ENCODE measurements around the gene PIGB.

Gene PIGB

GRCh38 chr15:55362641-55363040, 43.6 kb downstream of the PIGB start:
- H3K27ac ChIP-seq (ENCODE audit: low read depth, low read length) = no peak overlapping the region
- H3K36me3 ChIP-seq (ENCODE audit: control insufficient read depth in 5 of 5, insufficient read depth in 5 of 5, low read length in 5 of 5) = peaks cover 15 to 42% (median 29%) of the 10 kb centered on the region in 5 donors

GRCh38 chr15:55366981-55367380, 48.0 kb downstream of the PIGB start:
- peaks cover 12 to 47% (median 37%) of the 10 kb centered on the region in 5 donors for H3K36me3 ChIP-seq (ENCODE audit: control insufficient read depth in 5 of 5, insufficient read depth in 5 of 5, low read length in 5 of 5)
- H3K9me3 ChIP-seq (ENCODE audit: control insufficient read depth in 5 of 5, low read length in 5 of 5) = no peaks in the 10 kb centered on the region
- no peak overlapping the region for H3K9ac ChIP-seq (ENCODE audit: low read length in 5 of 5)
- no peak overlapping the region for H3K4me3 ChIP-seq (ENCODE audit: low read depth in 1 of 5, low read length in 5 of 5)
- no peak overlapping the region for H3K27ac ChIP-seq (ENCODE audit: low read depth, low read length)
- H3K27me3 ChIP-seq (ENCODE audit: control insufficient read depth in 5 of 5, insufficient read depth in 4 of 5, low read length in 5 of 5) = no peaks in the 10 kb centered on the region
- H3K4me1 ChIP-seq (ENCODE audit: control insufficient read depth in 5 of 5, insufficient read depth in 5 of 5, low read length in 5 of 5) = peaks cover 0 to under 1% (median 0%) of the 10 kb centered on the region in 5 donors

More at GRCh38 chr15:55362641-55363040, 43.6 kb downstream of the PIGB start:
- Histone ChIP-seq H3K9me3 (ENCODE audit: control insufficient read depth in 5 of 5, low read length in 5 of 5) (no peaks in the 10 kb centered on the region), H3K27me3 (ENCODE audit: control insufficient read depth in 5 of 5, insufficient read depth in 4 of 5, low read length in 5 of 5) (no peaks in the 10 kb centered on the region), H3K4me1 (ENCODE audit: control insufficient read depth in 5 of 5, insufficient read depth in 5 of 5, low read length in 5 of 5) (no peaks in the 10 kb centered on the region), H3K9ac (ENCODE audit: low read length in 5 of 5) (no peak overlapping the region), H3K4me3 (ENCODE audit: low read depth in 1 of 5, low read length in 5 of 5) (no peak overlapping the region)

- Histone ChIP-seq H3K9ac (ENCODE audit: low read length in 5 of 5) (no peak overlapping the region), H3K9me3 (ENCODE audit: control insufficient read depth in 5 of 5, low read length in 5 of 5) (no peaks in the 10 kb centered on the region), H3K4me3 (ENCODE audit: low read depth in 1 of 5, low read length in 5 of 5) (peak overlapping the region in 2 of 5 donors; percentile 27 to 34), H3K36me3 (ENCODE audit: control insufficient read depth in 5 of 5, insufficient read depth in 5 of 5, low read length in 5 of 5) (peaks cover 29 to 59% (median 52%) of the 10 kb centered on the region in 5 donors), H3K27ac (ENCODE audit: low read depth, low read length) (peak overlapping the region; percentile 37), H3K27me3 (ENCODE audit: control insufficient read depth in 5 of 5, insufficient read depth in 4 of 5, low read length in 5 of 5) (no peaks in the 10 kb centered on the region), H3K4me1 (ENCODE audit: control insufficient read depth in 5 of 5, insufficient read depth in 5 of 5, low read length in 5 of 5) (peaks cover 0 to 5% (median 0%) of the 10 kb centered on the region in 5 donors)
These were observed 53.8 kb downstream of the PIGB start for GRCh38 chr15:55372701-55373440.

GRCh38 chr15:55379095-55379494, 60.1 kb downstream of the PIGB start:
- Histone ChIP-seq H3K27me3 (ENCODE audit: control insufficient read depth in 5 of 5, insufficient read depth in 4 of 5, low read length in 5 of 5) (no peaks in the 10 kb centered on the region), H3K27ac (ENCODE audit: low read depth, low read length) (no peak overlapping the region), H3K36me3 (ENCODE audit: control insufficient read depth in 5 of 5, insufficient read depth in 5 of 5, low read length in 5 of 5) (peaks cover 34 to 53% (median 42%) of the 10 kb centered on the region in 5 donors), H3K4me1 (ENCODE audit: control insufficient read depth in 5 of 5, insufficient read depth in 5 of 5, low read length in 5 of 5) (no peaks in the 10 kb centered on the region), H3K9ac (ENCODE audit: low read length in 5 of 5) (no peak overlapping the region), H3K9me3 (ENCODE audit: control insufficient read depth in 5 of 5, low read length in 5 of 5) (no peaks in the 10 kb centered on the region), H3K4me3 (ENCODE audit: low read depth in 1 of 5, low read length in 5 of 5) (no peak overlapping the region)

- Histone ChIP-seq H3K4me3 (ENCODE audit: low read depth in 1 of 5, low read length in 5 of 5) (no peak overlapping the region), H3K27ac (ENCODE audit: low read depth, low read length) (no peak overlapping the region), H3K27me3 (ENCODE audit: control insufficient read depth in 5 of 5, insufficient read depth in 4 of 5, low read length in 5 of 5) (no peaks in the 10 kb centered on the region), H3K9ac (ENCODE audit: low read length in 5 of 5) (no peak overlapping the region), H3K9me3 (ENCODE audit: control insufficient read depth in 5 of 5, low read length in 5 of 5) (no peaks in the 10 kb centered on the region), H3K36me3 (ENCODE audit: control insufficient read depth in 5 of 5, insufficient read depth in 5 of 5, low read length in 5 of 5) (peaks cover 23 to 51% (median 34%) of the 10 kb centered on the region in 5 donors), H3K4me1 (ENCODE audit: control insufficient read depth in 5 of 5, insufficient read depth in 5 of 5, low read length in 5 of 5) (no peaks in the 10 kb centered on the region)
These were observed 62.6 kb downstream of the PIGB start for GRCh38 chr15:55381595-55381994.

- Histone ChIP-seq H3K36me3 (ENCODE audit: control insufficient read depth in 5 of 5, insufficient read depth in 5 of 5, low read length in 5 of 5) (peaks cover 21 to 40% (median 22%) of the 10 kb centered on the region in 5 donors), H3K9ac (ENCODE audit: low read length in 5 of 5) (no peak overlapping the region), H3K4me3 (ENCODE audit: low read depth in 1 of 5, low read length in 5 of 5) (no peak overlapping the region), H3K9me3 (ENCODE audit: control insufficient read depth in 5 of 5, low read length in 5 of 5) (no peaks in the 10 kb centered on the region), H3K4me1 (ENCODE audit: control insufficient read depth in 5 of 5, insufficient read depth in 5 of 5, low read length in 5 of 5) (peaks cover 0 to 4% (median 3%) of the 10 kb centered on the region in 5 donors), H3K27ac (ENCODE audit: low read depth, low read length) (no peak overlapping the region), H3K27me3 (ENCODE audit: control insufficient read depth in 5 of 5, insufficient read depth in 4 of 5, low read length in 5 of 5) (no peaks in the 10 kb centered on the region)
These were observed 64.7 kb downstream of the PIGB start for GRCh38 chr15:55383687-55384086.

- H3K27me3 ChIP-seq (ENCODE audit: control insufficient read depth in 5 of 5, insufficient read depth in 4 of 5, low read length in 5 of 5) = no peaks in the 10 kb centered on the region
- peaks cover 14 to 35% (median 17%) of the 10 kb centered on the region in 5 donors for H3K36me3 ChIP-seq (ENCODE audit: control insufficient read depth in 5 of 5, insufficient read depth in 5 of 5, low read length in 5 of 5)
- H3K4me1 ChIP-seq (ENCODE audit: control insufficient read depth in 5 of 5, insufficient read depth in 5 of 5, low read length in 5 of 5) = peaks cover 0 to 4% (median 3%) of the 10 kb centered on the region in 5 donors
- no peak overlapping the region for H3K27ac ChIP-seq (ENCODE audit: low read depth, low read length)
- no peak overlapping the region for H3K9ac ChIP-seq (ENCODE audit: low read length in 5 of 5)
- H3K9me3 ChIP-seq (ENCODE audit: control insufficient read depth in 5 of 5, low read length in 5 of 5) = no peaks in the 10 kb centered on the region
- H3K4me3 ChIP-seq (ENCODE audit: low read depth in 1 of 5, low read length in 5 of 5) = no peak overlapping the region
These were observed 68.0 kb downstream of the PIGB start for GRCh38 chr15:55387027-55387426.

GRCh38 chr15:55389264-55389607, 70.2 kb downstream of the PIGB start:
- H3K27ac ChIP-seq (ENCODE audit: low read depth, low read length) = no peak overlapping the region
- no peak overlapping the region for H3K9ac ChIP-seq (ENCODE audit: low read length in 5 of 5)
- no peaks in the 10 kb centered on the region for H3K27me3 ChIP-seq (ENCODE audit: control insufficient read depth in 5 of 5, insufficient read depth in 4 of 5, low read length in 5 of 5)
- peaks cover 8 to 19% (median 9%) of the 10 kb centered on the region in 5 donors for H3K36me3 ChIP-seq (ENCODE audit: control insufficient read depth in 5 of 5, insufficient read depth in 5 of 5, low read length in 5 of 5)
- H3K4me1 ChIP-seq (ENCODE audit: control insufficient read depth in 5 of 5, insufficient read depth in 5 of 5, low read length in 5 of 5) = peaks cover 0 to 4% (median 3%) of the 10 kb centered on the region in 5 donors
- H3K9me3 ChIP-seq (ENCODE audit: control insufficient read depth in 5 of 5, low read length in 5 of 5) = no peaks in the 10 kb centered on the region
- no peak overlapping the region for H3K4me3 ChIP-seq (ENCODE audit: low read depth in 1 of 5, low read length in 5 of 5)

GRCh38 chr15:55394694-55395093, 75.7 kb downstream of the PIGB start:
- no peaks in the 10 kb centered on the region for H3K27me3 ChIP-seq (ENCODE audit: control insufficient read depth in 5 of 5, insufficient read depth in 4 of 5, low read length in 5 of 5)

GRCh38 chr15:55398243-55398642, 79.2 kb downstream of the PIGB start:
- H3K9me3 ChIP-seq (ENCODE audit: control insufficient read depth in 5 of 5, low read length in 5 of 5) = no peaks in the 10 kb centered on the region
- H3K4me3 ChIP-seq (ENCODE audit: low read depth in 1 of 5, low read length in 5 of 5) = no peak overlapping the region
- peaks cover 0 to 11% (median 10%) of the 10 kb centered on the region in 5 donors for H3K4me1 ChIP-seq (ENCODE audit: control insufficient read depth in 5 of 5, insufficient read depth in 5 of 5, low read length in 5 of 5)
- H3K36me3 ChIP-seq (ENCODE audit: control insufficient read depth in 5 of 5, insufficient read depth in 5 of 5, low read length in 5 of 5) = no peaks in the 10 kb centered on the region
- no peak overlapping the region for H3K27ac ChIP-seq (ENCODE audit: low read depth, low read length)
- H3K9ac ChIP-seq (ENCODE audit: low read length in 5 of 5) = no peak overlapping the region
- H3K27me3 ChIP-seq (ENCODE audit: control insufficient read depth in 5 of 5, insufficient read depth in 4 of 5, low read length in 5 of 5) = no peaks in the 10 kb centered on the region

More at GRCh38 chr15:55394694-55395093, 75.7 kb downstream of the PIGB start:
- Histone ChIP-seq H3K4me3 (ENCODE audit: low read depth in 1 of 5, low read length in 5 of 5) (no peak overlapping the region), H3K27ac (ENCODE audit: low read depth, low read length) (no peak overlapping the region), H3K9me3 (ENCODE audit: control insufficient read depth in 5 of 5, low read length in 5 of 5) (no peaks in the 10 kb centered on the region), H3K36me3 (ENCODE audit: control insufficient read depth in 5 of 5, insufficient read depth in 5 of 5, low read length in 5 of 5) (no peaks in the 10 kb centered on the region), H3K9ac (ENCODE audit: low read length in 5 of 5) (no peak overlapping the region), H3K4me1 (ENCODE audit: control insufficient read depth in 5 of 5, insufficient read depth in 5 of 5, low read length in 5 of 5) (no peaks in the 10 kb centered on the region)

Data from subcutaneous abdominal adipose tissue (tissue), 5 donors.